GM18873 (cell line): ENCODE results near the gene KIF15.

ENCODE experiments used
- ATAC-seq: cut with Tn5 transposase; IDR thresholded peaks from one replicate; pipeline ENCODE4 v1.9.1; 2021; ENCODE audit warnings: mild to moderate bottlenecking, moderate library complexity, moderate number of reproducible peaks; ENCODE audit not compliant: unreplicated experiment, low FRiP score

Gene KIF15

DNA sequence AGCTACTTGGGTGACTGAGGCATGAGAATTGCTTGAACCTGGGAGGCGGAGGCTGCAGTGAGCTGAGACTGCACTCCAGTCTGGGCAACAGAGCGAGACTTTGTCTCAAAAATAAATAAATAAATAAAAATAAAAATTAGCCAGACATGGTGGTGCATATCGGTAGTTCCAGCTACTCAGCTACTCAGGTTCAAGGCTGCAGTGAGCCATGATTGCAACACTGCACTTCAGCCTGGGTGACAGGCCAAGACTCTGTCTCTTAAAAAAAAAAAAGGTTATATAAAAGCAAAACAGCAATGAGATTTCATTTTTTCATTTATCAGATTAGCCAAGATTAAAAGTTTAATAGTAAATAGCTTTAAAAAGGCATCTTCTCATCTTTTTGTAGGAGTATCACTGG, 115.7 kb downstream of the KIF15 start:
- no peak for ATAC-seq

DNA sequence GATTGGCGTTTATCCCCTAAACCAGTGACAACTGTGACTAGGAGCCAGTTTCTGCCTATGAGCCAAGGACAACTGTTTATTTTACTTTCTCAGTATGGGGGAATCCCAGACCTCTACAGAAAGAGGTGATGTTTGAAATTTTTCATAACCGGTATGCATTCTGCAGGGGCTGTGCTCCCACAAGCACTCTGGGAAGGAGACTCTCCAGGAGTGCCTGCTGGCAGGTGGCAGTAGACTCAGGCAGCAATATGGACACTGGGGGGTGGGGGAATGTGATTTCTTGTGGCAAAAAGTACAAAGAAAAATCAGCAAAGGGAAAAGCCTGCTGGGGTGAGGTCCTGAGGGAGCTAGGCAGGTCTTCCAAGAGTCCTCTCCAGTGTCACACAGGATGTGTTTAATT, 118.7 kb downstream of the KIF15 start:
- no peak for ATAC-seq

GRCh38 chr3:44883213-44883955, 121.8 kb downstream of the KIF15 start:
- ATAC-seq = no peak

DNA sequence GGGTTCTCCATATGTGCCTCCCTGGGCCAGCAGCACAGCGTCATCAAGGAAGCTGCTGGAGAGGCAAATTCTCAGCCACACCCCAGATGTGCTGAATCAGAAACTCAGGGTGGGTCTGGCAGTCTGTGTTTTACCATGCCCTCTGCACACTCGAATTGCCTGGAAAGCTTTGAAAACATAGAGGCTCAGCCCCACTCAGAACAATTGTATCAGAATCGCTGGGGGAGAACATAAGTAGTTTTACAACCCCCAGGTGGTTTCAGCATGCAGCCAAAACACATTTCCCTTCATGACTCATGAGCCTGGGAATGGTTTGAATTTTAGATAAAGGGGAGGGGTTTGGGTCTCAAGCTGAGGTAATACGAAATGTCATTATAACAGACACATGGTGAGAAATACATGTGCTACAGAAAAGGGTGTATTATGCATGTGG, 122.4 kb downstream of the KIF15 start:
- ATAC-seq = no peak

GRCh38 chr3:44885618-44886017, 124.0 kb downstream of the KIF15 start:
- ATAC-seq = no peak

- no peak for ATAC-seq
Observed at GRCh38 chr3:44886561-44886960, 125.0 kb downstream of the KIF15 start.

GRCh38 chr3:44887101-44887500, 125.5 kb downstream of the KIF15 start:
- no peak for ATAC-seq

- ATAC-seq = no peak
Observed at GRCh38 chr3:44890258-44890657, 128.7 kb downstream of the KIF15 start.

- ATAC-seq = no peak
Observed at GRCh38 chr3:44890852-44891251, 129.3 kb downstream of the KIF15 start.

DNA sequence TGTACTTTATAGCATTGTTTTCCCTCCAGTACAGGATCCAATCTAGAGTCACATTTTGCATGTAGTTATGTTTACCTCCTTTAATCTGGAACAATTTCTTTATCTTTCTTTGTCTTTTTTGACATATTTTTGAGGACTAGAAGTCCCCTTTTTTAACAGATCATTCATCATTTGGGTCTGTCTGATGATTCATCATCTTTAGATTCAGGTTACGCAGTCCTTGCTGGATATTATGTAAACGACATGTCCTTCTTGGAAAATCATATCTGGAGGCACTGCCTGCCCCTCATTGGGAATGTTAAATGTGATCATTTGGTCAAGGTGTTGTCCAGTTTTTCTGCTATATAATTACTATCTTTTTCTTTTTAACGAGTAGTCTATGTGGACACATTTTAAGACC, 131.1 kb downstream of the KIF15 start:
- no peak for ATAC-seq

- ATAC-seq = no peak
Observed at GRCh38 chr3:44893097-44893496, 131.5 kb downstream of the KIF15 start.

DNA sequence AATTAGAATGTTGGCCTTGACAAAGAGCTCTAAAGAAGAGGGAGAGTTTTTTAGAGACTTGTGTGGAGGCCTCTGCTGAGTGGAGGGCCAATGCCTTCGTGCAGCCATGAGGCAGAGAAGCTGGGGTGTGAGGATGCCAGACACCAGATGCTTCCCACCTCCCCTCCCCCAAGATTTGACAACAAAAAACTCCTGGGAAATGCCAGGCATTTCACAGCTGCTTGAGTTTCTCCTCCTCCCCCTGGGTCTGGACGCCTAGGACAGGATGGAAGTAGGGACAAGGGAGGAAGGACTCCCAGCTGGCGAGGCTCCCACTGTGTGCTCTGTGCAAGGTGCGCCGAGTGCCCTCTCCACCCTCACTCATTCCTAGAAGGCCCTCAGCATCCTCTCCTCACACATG, 132.9 kb downstream of the KIF15 start:
- ATAC-seq = no peak

GRCh38 chr3:44896440-44896839, 134.8 kb downstream of the KIF15 start:
- no peak for ATAC-seq

- ATAC-seq = no peak
Observed at GRCh38 chr3:44899683-44900367, 138.2 kb downstream of the KIF15 start.

- no peak for ATAC-seq
Observed at GRCh38 chr3:44902628-44903027, 141.0 kb downstream of the KIF15 start.
